Activated CD8-positive, alpha-beta T cell treated with anti-CD3 and anti-CD28 coated beads for 36 hours (primary cell): Measurements from ENCODE around the gene FKBP8. TPM values are rescaled to one million over a fixed set of nuclear protein-coding genes. Genes with fewer than 3 reads are reported as not detected.

Experiments
- ATAC-seq: fragments of 200-7000 bp; cut with Tn5 transposase; one replicate; pipeline ENCODE4 v1.10.0; 2021; ENCODE audit warnings: mild to moderate bottlenecking, moderate library complexity
- CTCF ChIA-PET: fragments of 350-600 bp; sonication (Branson Sonifier 250); formaldehyde crosslinking; loops from one replicate; lab custom pipeline; 2021; ENCODE audit warnings: antibody characterized with exemption; lab: Charles Lee
- POLR2A ChIA-PET: fragments of 350-600 bp; sonication (Branson Sonifier 250); formaldehyde crosslinking; loops from one replicate; lab custom pipeline; 2021; ENCODE audit warnings: antibody characterized with exemption; lab: Charles Lee
- DNase-seq: peaks from one replicate; pipeline ENCODE4 v3.0.0-alpha.2; 2020
- H3K27ac Mint-ChIP-seq: one replicate; pipeline ENCODE4 v1.8.0; 2021; ENCODE audit warnings: mild to moderate bottlenecking, mixed read lengths
- H3K27me3 Mint-ChIP-seq: one replicate; pipeline ENCODE4 v1.8.0; 2021; ENCODE audit warnings: mixed read lengths
- H3K36me3 Mint-ChIP-seq: one replicate; pipeline ENCODE4 v1.8.0; 2021; ENCODE audit warnings: low read depth, mixed read lengths
- H3K4me1 Mint-ChIP-seq: one replicate; pipeline ENCODE4 v1.8.0; 2021; ENCODE audit warnings: low read depth, mixed read lengths
- H3K4me3 Mint-ChIP-seq: one replicate; pipeline ENCODE4 v1.8.0; 2021; ENCODE audit warnings: mild to moderate bottlenecking, moderate library complexity, mixed read lengths
- H3K9me3 Mint-ChIP-seq: one replicate; pipeline ENCODE4 v1.8.0; 2021; ENCODE audit warnings: mixed read lengths
- CTCF ChIP-seq: fragments of 200-600 bp; IDR thresholded peaks from one replicate; pipeline ENCODE4 v1.8.0; 2022; ENCODE audit warnings: antibody characterized with exemption, mild to moderate bottlenecking
- intact Hi-C: fragments of 100-400 bp; cut with micrococcal nuclease; formaldehyde crosslinking; loops from one replicate; pipeline ENCODE4 v1.10.0; 2022
- total RNA-seq, 2 experiments: library from RNA; stranded (reverse); gene quantifications; one replicate each; pipeline ENCODE4 v1.2.3, GENCODE V29; 2021

FKBP8 gene
- total RNA-seq, 2 experiments from 2014 or later, result 216 to 220 TPM

GRCh38 chr19:18574691-18575291, 31.4 kb upstream of the FKBP8 start:
- ChIA-PET POLR2A (interaction anchor here (0.6 to 4.3 kb wide), 2 partner anchors 14 to 158 kb away, joined by 3 to 51 read pairs; partner anchors contain the start of gene REX1BD), CTCF (no interaction called here)
- no peaks in the 10 kb centered on the region for H3K9me3 Mint-ChIP-seq
- intact Hi-C loops, result loop anchor here (5.0 to 10.0 kb wide), 2 partner anchors 52 to 110 kb away; partner anchors contain the start of gene ELL
- H3K4me1 Mint-ChIP-seq, result peaks cover 32% of the 10 kb centered on the region
- DNase-seq (no peak), ATAC-seq (no peak)
- no peaks in the 10 kb centered on the region for H3K27me3 Mint-ChIP-seq
- peak overlapping the region; percentile 61 for H3K27ac Mint-ChIP-seq
- peak overlapping the region; percentile 12 for H3K4me3 Mint-ChIP-seq
- H3K36me3 Mint-ChIP-seq, result peaks cover 50% of the 10 kb centered on the region
- no peak for TF ChIP-seq CTCF

GRCh38 chr19:18571564-18572344, 28.4 kb upstream of the FKBP8 start, which contains the start of gene UBA52:
Gene UBA52 (plus strand): TSS chr19:18571857. CDS start chr19:18573301, 1,444 bp downstream.
- TF ChIP-seq CTCF, result no peak
- Mint-ChIP-seq H3K36me3 (peaks cover 68% of the 10 kb centered on the region), H3K4me3 (peak within 1 kb of the TSS; percentile 87), H3K9me3 (no peaks in the 10 kb centered on the region), H3K4me1 (peaks cover 29% of the 10 kb centered on the region), H3K27ac (peak within 1 kb of the TSS; percentile 91), H3K27me3 (no peaks in the 10 kb centered on the region)
- ChIA-PET CTCF (interaction anchor here (0.6 to 2.5 kb wide), 12 partner anchors 9 to 121 kb away, joined by 3 to 37 read pairs (median 6); partner anchors contain the start of genes ELL, KXD1 and REX1BD), POLR2A (interaction anchor here (0.6 to 4.5 kb wide), 20 partner anchors 10 to 434 kb away, joined by 3 to 51 read pairs (median 5); partner anchors contain the start of genes COPE, DDX49, ELL and FKBP8)
- ATAC-seq (peak; percentile 92), DNase-seq (peak; percentile 99)
- intact Hi-C loops, result loop anchor here (5.0 to 10.0 kb wide), 2 partner anchors 49 to 107 kb away; partner anchors contain the start of gene ELL

- Mint-ChIP-seq H3K4me1 (peaks cover 13% of the 10 kb centered on the region), H3K27ac (no peak overlapping the region), H3K4me3 (no peak overlapping the region), H3K9me3 (no peaks in the 10 kb centered on the region), H3K27me3 (no peaks in the 10 kb centered on the region), H3K36me3 (peaks cover 61% of the 10 kb centered on the region)
- intact Hi-C loops, result no loop called here
- ChIA-PET POLR2A (interaction anchor here (0.7 to 1.1 kb wide), 2 partner anchors 10 to 21 kb away, joined by 3 to 5 read pairs; no protein-coding TSS in a partner anchor), CTCF (no interaction called here)
- no peak for TF ChIP-seq CTCF
- no peak for ATAC-seq
- no peak for DNase-seq
These were observed 25.0 kb upstream of the FKBP8 start for GRCh38 chr19:18568367-18568766.

GRCh38 chr19:18566953-18567352, 23.6 kb upstream of the FKBP8 start:
- no peak for TF ChIP-seq CTCF
- ChIA-PET POLR2A (no interaction called here), CTCF (no interaction called here)
- Mint-ChIP-seq H3K27me3 (no peaks in the 10 kb centered on the region), H3K4me1 (peaks cover 3% of the 10 kb centered on the region), H3K9me3 (no peaks in the 10 kb centered on the region), H3K36me3 (peaks cover 55% of the 10 kb centered on the region), H3K27ac (no peak overlapping the region), H3K4me3 (no peak overlapping the region)
- no peak for DNase-seq
- intact Hi-C loops, result no loop called here
- no peak for ATAC-seq
